Breast epithelium (tissue), 3 donors: ENCODE data around the gene S100P.
A peak's percentile ranks its signal among the peaks of the same experiment; 100 is the strongest.

Source experiments
- POLR2AphosphoS5 ChIP-seq, 3 donors: sonication (generic); formaldehyde crosslinking; IDR thresholded peaks; one replicate each; pipeline ENCODE4 v1.6.1; 2017; ENCODE audit warnings: antibody characterized with exemption in 3 of 3
- TF ChIP-seq, protein P1 (sequence below), 3 donors: fragments of 450-650 bp; IDR thresholded peaks; one replicate each; pipeline ENCODE4 v1.5.1; 2016 to 2017; ENCODE audit warnings: antibody characterized with exemption in 3 of 3, mild to moderate bottlenecking in 3 of 3, moderate library complexity in 3 of 3

GRCh38 chr4:6688879-6689505 lies 4.7 kb upstream of the S100P start:
- TF ChIP-seq, protein P1, sequence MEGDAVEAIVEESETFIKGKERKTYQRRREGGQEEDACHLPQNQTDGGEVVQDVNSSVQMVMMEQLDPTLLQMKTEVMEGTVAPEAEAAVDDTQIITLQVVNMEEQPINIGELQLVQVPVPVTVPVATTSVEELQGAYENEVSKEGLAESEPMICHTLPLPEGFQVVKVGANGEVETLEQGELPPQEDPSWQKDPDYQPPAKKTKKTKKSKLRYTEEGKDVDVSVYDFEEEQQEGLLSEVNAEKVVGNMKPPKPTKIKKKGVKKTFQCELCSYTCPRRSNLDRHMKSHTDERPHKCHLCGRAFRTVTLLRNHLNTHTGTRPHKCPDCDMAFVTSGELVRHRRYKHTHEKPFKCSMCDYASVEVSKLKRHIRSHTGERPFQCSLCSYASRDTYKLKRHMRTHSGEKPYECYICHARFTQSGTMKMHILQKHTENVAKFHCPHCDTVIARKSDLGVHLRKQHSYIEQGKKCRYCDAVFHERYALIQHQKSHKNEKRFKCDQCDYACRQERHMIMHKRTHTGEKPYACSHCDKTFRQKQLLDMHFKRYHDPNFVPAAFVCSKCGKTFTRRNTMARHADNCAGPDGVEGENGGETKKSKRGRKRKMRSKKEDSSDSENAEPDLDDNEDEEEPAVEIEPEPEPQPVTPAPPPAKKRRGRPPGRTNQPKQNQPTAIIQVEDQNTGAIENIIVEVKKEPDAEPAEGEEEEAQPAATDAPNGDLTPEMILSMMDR (IDR thresholded peaks at IDR 0.05) = no peak
- TF ChIP-seq POLR2AphosphoS5 (IDR thresholded peaks at IDR 0.05) = peak in 2 of 3 donors; percentile 28 to 34
